ENCODE data around the gene PDE8A. TPM values are rescaled to one million over a fixed set of nuclear protein-coding genes. Genes with fewer than 3 reads are reported as not detected.

Gene PDE8A
- total and polyA plus RNA-seq, 12 donors = 10.9 to 46.7 (median 17.4) TPM

DNA sequence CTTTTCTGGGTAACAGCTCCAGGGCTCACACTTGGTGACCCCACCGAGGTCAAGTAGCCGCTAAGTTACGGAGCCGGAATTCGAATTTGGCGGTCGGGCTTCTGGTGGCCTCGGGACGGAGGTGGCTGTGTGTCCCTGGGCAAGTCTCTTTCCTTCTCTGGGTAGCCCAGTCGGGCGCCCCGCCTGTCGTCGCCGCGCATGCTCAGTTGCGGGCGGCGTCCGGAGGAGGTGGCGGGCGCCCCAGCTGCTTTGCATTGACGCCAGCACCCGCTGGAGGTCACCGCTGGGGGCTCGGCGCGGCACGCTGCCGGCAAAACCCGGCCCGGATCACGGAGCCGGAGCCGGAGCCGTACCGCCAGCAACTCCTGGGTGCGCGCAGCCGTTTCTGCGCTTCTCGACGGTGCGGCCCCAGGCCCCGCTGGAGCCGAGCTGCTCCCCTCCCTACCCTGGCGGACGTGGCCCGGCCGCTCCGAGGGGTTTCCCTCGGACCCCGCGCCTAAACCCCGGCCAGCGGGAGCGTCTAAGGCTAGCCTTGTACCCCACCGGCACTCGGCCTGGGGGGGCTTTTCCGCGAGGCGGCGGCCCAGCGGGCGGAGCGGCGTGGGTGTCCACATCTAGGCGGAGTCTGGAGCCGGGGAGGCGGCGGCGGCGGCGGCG lies 474 bp upstream of the PDE8A start:
- 0 to 1% methylated on average over 66 to 75 of the region's 75 CpGs for WGBS, 2 donors
- DNase-seq (peak; percentile 94 to 97), ATAC-seq (peak; percentile 88 to 96 (median 92))
- peaks cover 6 to 54% (median 39%) of the 10 kb centered on the region in 9 donors for H3K4me1 ChIP-seq
- intact Hi-C loops (cut with DNase I) = loop anchor here in 8 of 10 donors (5.0 to 10.0 kb wide), 4 partner anchors 46 to 64 kb away; no protein-coding TSS in a partner anchor
- H3K27me3 ChIP-seq = no peaks in the 10 kb centered on the region
- H3K36me3 ChIP-seq = no peaks in the 10 kb centered on the region
- peak overlapping the region; percentile 62 to 96 (median 85) for H3K4me3 ChIP-seq
- TF ChIP-seq, protein P1, sequence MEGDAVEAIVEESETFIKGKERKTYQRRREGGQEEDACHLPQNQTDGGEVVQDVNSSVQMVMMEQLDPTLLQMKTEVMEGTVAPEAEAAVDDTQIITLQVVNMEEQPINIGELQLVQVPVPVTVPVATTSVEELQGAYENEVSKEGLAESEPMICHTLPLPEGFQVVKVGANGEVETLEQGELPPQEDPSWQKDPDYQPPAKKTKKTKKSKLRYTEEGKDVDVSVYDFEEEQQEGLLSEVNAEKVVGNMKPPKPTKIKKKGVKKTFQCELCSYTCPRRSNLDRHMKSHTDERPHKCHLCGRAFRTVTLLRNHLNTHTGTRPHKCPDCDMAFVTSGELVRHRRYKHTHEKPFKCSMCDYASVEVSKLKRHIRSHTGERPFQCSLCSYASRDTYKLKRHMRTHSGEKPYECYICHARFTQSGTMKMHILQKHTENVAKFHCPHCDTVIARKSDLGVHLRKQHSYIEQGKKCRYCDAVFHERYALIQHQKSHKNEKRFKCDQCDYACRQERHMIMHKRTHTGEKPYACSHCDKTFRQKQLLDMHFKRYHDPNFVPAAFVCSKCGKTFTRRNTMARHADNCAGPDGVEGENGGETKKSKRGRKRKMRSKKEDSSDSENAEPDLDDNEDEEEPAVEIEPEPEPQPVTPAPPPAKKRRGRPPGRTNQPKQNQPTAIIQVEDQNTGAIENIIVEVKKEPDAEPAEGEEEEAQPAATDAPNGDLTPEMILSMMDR (IDR thresholded peaks at IDR 0.05) = peak in 5 of 9 donors; percentile 30 to 48 (median 42)
- no peaks in the 10 kb centered on the region for H3K9me3 ChIP-seq
- peak overlapping the region; percentile 91 to 98 (median 96) for H3K27ac ChIP-seq

DNA sequence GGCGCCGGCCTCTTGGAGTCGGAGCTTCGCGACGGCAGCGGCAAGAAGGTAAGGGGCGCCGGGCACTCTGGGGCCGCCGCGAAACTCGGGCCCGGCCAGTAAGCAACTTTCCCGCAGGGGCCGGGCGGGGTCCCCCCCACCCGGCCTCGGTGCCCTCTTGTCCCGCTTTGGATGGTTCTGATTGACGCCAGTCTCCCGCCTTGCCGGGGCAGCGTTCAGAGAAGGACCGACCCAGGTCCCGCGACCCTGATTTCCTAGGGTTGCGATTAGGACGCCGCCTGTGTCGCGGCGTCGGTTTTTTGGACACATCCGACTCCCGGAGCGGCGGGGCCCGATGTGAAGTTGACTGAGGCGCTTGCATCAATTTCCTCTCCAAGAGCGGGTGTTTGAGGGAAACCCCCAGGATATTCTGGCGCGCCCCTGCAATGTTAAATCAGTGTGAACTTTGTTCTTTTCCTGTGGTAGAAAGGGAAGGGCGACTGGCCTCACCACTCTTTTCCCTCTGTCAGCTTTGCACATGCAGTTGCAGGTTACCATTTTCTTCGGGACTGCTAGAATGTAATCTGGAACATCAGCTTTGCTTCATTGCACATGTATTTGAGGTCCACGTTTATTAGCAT lies 755 bp downstream of the PDE8A start:
- H3K27me3 ChIP-seq = no peaks in the 10 kb centered on the region
- intact Hi-C loops (cut with DNase I) = loop anchor here in 8 of 10 donors (5.0 to 10.0 kb wide), 4 partner anchors 45 to 62 kb away; no protein-coding TSS in a partner anchor
- DNase-seq (peak; percentile 43 to 53), ATAC-seq (no peak)
- TF ChIP-seq, protein P1 (IDR thresholded peaks at IDR 0.05) = peak in 1 of 9 donors; percentile 2
- peak overlapping the region; percentile 91 to 98 (median 96) for H3K27ac ChIP-seq
- H3K4me1 ChIP-seq = peaks cover 6 to 63% (median 44%) of the 10 kb centered on the region in 9 donors
- 5 to 8% methylated on average over 44 to 46 of the region's 46 CpGs for WGBS, 2 donors
- H3K4me3 ChIP-seq = peak overlapping the region; percentile 62 to 96 (median 85)
- no peaks in the 10 kb centered on the region for H3K36me3 ChIP-seq
- no peaks in the 10 kb centered on the region for H3K9me3 ChIP-seq

DNA sequence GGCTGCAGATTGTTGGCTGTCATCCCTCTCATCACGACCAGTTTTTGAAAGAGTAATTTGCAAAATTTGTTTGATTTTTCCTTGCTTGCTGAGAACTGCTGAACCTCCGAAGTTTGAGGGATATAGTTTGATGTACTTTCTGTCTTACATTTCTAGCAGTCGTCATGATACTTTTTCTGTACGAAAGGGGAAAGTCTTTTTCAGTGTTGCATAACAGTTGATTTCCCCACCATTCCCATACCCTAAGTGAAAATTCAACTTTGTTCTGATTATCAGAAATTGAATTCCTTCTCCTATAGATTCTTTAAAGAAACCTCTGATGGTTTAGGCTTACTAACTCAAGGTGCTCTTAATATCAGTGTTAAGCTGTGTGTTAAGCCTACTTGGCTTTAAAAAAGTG lies 1.6 kb downstream of the PDE8A start:
- Histone ChIP-seq H3K4me3 (peak overlapping the region in 9 of 10 donors; percentile 62 to 96 (median 82)), H3K9me3 (no peaks in the 10 kb centered on the region), H3K27me3 (no peaks in the 10 kb centered on the region), H3K27ac (peak overlapping the region in 8 of 10 donors; percentile 91 to 98 (median 96)), H3K36me3 (no peaks in the 10 kb centered on the region), H3K4me1 (peaks cover 6 to 70% (median 53%) of the 10 kb centered on the region in 9 donors)
- DNase-seq = no peak
- TF ChIP-seq, protein P1 (IDR thresholded peaks at IDR 0.05) = no peak
- WGBS, 2 donors = 20 to 39% methylated on average over 4 of the region's 4 CpGs
- intact Hi-C loops (cut with DNase I) = loop anchor here in 8 of 10 donors (5.0 to 10.0 kb wide), 4 partner anchors 44 to 62 kb away; no protein-coding TSS in a partner anchor
- ATAC-seq = no peak

DNA sequence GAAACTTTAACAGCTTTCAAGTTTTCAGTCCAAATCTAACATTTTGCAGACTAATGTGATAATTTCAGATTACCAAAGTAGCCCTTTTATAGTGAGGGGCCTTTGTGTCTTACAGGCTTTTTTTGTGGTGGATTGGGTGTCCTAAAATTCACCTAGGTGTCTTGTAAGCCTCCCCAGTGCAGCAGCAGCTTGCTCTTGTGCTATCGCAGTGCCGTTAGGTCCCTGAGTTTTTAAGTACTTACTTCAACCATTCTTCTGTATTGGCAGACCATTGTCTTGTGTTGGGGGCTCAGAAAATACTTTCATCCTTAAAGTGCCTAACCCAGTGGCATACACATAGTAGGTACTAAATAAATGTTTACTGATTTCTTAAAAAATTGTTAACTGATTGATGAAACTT lies 2.1 kb downstream of the PDE8A start:
- TF ChIP-seq, protein P1 (IDR thresholded peaks at IDR 0.05) = no peak
- WGBS, 2 donors = 29 to 43% methylated on average over 2 of the region's 2 CpGs
- H3K4me1 ChIP-seq = peaks cover 8 to 70% (median 57%) of the 10 kb centered on the region in 9 donors
- ATAC-seq (no peak), DNase-seq (no peak)
- no peaks in the 10 kb centered on the region for H3K36me3 ChIP-seq
- peak overlapping the region in 9 of 10 donors; percentile 62 to 96 (median 82) for H3K4me3 ChIP-seq
- peak overlapping the region in 5 of 10 donors; percentile 91 to 98 (median 96) for H3K27ac ChIP-seq
- H3K27me3 ChIP-seq = no peaks in the 10 kb centered on the region
- intact Hi-C loops (cut with DNase I) = loop anchor here in 8 of 10 donors (5.0 to 10.0 kb wide), 4 partner anchors 44 to 61 kb away; no protein-coding TSS in a partner anchor
- no peaks in the 10 kb centered on the region for H3K9me3 ChIP-seq

Data from heart right ventricle (tissue), 16 donors.